Stimulated activated CD4-positive, alpha-beta T cell treated with anti-CD3 and anti-CD28 coated beads, Interleukin-1b, Interleukin-23, amount 100 ng/mL, for 4 hours (primary cell): ENCODE results near the gene GALNT2.

Experiments
- DNase-seq, 2 donors: peaks; one replicate each; pipeline ENCODE4 v3.0.0-alpha.2; 2020; ENCODE audit warnings: low read depth in 2 of 2

The GALNT2 gene

DNA sequence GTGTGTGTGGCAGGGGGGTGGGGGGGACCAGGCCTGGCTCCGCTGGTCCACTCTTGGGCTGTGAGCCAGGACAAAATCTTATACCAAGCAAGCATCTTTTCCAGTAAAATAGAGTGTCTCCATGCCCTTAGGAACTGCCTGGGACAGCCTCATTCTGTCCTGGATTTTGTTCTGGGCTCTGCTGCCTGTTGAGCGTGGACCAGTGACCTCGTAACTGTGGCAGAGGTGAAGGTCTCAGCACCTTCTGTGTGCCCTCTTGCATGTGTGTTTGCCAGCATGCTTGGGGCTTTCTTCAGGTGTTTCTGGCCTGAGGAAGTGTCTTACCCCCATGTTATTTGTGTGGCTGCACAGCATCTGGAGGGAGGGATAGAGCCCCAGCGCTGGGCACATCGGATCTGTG, 45.7 kb downstream of the GALNT2 start:
- no peak for DNase-seq

DNA sequence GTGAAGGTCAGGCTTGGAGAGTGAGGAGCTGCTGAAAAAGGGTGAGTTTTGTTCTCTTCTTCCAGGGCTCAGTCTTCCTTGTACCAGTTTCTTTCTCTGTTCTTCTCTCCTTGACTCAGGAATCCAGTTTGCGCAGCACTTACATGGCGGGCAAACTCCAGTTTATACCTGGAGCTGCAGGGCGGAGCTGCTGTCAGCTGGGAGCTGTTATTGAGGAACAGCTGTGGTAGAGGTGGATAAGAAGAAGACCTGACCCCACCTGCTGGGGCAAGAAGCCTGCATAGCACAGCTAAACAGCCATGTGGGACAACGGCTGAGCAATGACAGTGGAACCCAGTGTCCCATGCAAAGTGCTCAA, 46.2 kb downstream of the GALNT2 start:
- DNase-seq: no peak

DNA sequence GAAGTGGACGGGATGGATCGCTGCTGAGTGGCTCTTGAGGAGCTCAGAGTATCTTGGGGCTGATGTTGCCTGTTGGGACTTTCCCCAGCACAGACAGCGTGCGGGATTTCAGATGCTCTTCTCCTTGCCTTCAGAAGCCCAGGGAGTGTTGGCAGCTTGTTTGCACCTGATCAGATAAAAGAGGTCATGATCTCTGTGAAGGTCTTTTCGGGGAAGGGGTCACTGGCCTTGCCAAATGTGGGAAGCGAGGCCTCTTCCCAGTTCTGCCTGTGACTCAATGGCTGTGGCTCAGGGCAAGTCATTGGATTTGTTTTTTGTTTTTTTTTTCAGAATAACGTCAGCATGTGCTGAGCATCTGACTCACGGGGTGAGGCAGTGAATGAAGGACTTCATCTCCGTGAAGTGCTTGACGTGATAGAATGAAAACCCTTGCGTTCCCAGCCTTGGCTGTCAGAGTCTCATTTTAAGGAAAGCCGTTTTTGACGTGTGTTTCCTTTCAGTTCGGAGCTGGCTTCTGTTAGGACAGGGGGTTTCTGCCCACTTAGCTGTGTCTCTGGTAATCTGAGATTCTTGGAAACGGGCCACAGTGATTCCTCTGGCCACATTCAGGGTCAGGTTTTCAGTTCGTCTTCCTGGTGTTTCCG, 46.7 kb downstream of the GALNT2 start:
- DNase-seq: no peak

DNA sequence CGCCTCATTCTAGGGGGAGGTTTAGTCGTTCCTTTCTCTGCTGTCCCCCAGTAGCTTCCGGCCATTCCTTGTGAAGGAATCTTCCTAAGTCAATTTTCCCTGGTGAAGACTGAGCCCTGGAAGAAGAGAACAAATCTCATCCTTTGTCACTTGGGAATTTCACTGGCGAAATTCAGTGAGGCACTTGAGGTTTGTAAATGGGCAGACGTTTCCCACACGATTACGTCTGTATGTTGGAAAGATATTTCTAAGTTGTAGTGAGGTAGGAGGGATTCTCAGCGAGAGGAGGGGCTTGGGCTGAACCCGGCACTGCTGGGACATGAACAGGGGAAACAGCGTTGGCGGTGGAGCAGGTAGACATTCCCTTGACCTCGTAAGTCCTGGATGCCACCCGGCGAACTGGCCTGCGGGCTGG, 47.2 kb downstream of the GALNT2 start:
- no peak for DNase-seq

DNA sequence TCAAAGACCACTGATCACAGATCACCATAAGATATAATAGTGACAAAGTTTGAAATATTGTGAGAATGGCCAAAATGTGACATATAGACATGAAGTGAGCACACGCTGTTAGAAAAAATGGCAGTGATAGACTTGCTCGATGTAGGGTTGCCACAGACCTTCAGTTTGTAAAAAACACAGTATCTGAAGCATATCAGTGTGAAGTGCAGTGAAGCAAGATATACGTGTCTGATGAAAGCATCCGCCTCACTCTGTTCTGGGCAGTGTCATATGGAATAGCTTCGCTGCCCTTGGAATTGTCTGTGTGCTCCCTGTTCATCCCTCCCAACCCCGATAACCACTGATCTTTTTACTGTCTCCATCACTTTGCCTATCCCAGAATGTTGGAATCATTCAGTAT, 50.7 kb downstream of the GALNT2 start:
- DNase-seq: no peak

DNA sequence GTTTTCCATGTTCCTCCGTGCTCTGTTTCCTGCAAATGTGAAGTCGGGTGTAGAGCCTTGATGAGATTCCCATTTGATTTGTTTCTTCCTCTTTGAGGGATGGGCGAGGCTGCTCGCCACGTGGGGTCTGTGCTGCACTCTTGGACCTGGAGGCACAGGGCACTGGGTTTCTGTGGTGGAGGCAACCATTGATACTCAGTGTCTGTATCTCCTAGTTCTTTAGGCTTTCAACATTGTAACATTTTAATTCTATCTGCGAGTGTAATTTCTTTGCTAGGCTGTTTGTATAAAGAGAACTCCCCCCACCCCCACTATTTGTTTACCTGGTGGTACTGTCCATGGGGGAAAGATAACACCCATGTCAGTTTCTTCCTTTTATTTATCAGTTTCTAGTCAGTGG, 52.3 kb downstream of the GALNT2 start:
- DNase-seq: no peak

DNA sequence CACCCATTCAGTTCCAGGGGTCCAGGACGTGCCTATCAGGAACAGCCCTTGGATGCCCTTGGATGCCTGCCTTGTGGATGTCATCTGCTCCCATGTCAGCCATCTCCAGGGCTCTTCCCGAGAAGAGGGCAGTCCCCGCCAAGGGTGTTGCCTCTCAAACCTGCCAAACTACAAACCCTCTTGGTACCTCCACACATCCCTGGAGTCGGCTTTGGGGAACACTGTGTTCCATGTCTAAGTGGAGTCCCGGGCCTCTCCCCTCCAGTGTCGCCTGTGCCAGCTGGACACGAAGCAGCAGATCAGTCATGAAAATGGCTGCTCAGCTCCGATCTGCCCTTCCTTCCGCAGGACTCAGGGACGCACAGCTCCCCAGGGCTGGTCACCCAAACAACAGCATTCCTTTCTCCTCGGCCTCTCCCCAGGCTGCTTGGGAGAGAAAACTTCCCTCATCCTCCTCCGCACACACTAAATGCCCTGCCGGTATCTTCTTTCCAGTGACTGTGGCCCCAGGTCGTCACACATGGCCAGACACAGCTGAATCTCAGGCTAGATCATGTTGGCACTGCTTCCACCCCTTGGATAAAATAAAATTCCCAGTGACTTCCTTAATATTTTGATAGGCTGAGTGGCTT, 53.4 kb downstream of the GALNT2 start:
- no peak for DNase-seq

DNA sequence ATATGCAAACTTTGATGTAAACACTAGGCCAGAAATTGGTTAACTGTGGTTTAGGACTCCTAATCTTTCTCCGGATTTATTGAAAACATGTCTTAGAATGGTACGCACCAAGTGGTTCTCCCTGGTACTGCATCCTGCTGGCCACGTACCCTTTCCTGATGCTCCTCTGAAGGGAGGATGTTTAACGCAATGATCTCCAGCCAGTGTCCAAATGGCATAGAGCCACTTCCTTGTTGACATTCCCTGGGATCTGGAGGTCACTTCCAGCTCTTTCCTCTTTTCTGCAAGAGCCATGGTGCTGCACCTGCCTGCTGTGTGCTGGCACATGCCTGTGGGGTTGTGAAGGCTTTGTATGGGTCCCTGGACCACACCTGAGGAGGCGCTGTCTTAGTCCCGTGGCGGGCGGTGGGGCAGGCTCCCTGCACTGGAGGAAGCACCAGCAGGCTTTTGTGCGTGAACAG, 53.9 kb downstream of the GALNT2 start:
- no peak for DNase-seq

DNA sequence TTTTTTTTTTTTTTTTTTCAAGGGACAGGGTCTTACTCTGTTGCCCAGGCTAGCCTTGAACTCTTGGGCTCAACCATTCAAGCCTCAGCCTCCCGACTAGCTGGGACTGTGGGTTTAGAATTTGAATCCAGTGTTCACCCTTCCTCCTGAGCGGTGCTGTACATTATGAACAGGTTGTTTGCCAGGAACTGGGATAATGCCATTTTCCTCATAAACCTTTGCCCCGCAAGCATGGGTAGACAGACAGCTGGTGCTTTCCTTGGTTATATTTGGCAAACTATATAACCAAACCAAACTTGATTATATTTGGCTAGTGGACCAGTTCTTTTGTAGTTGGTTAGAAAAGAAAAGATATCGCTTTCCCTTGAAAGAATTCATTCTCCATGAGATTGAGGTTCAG, 54.9 kb downstream of the GALNT2 start:
- no peak for DNase-seq

DNA sequence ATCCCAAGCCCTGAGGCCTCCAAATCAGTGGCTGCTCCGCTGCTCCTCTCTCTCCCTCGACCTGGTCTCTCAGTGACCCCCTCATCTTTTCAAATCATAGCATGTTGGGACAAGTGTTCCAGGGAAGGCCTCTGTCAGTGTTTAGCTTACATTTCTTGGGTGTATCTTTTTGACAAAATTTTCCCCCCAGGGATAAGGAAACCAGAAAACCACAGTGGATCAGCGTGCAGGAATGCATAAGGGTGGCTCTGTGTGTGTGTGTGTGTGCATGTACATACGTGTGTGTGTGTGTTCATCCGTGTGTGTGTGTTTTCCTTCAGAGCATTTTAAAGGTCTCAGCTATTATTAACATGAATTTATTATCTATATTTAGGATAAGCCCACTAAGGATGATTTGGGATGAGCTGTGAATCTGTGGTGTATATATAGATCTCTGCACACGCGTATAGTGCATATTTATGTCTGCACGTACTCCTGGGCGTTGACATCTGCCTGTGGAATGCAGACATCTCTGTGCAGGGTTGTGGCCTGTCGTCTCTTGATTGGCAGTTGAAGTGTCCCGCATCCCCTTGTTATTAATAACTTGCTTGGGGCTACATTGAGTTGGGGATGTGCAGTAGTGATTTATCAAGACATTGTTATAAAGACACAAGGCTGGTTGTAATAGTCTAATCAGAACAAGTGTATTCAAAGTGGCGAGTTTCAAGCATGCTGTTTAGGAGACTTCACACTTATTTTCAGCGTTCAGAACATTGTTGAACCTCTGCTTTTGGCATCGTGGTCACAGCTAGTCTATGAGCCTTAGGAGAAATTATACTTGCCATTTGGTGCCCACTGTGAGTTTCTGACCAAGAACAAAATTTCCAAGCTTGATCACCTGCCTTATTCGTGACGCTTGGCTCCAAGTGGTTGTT, 55.6 kb downstream of the GALNT2 start:
- no peak for DNase-seq

DNA sequence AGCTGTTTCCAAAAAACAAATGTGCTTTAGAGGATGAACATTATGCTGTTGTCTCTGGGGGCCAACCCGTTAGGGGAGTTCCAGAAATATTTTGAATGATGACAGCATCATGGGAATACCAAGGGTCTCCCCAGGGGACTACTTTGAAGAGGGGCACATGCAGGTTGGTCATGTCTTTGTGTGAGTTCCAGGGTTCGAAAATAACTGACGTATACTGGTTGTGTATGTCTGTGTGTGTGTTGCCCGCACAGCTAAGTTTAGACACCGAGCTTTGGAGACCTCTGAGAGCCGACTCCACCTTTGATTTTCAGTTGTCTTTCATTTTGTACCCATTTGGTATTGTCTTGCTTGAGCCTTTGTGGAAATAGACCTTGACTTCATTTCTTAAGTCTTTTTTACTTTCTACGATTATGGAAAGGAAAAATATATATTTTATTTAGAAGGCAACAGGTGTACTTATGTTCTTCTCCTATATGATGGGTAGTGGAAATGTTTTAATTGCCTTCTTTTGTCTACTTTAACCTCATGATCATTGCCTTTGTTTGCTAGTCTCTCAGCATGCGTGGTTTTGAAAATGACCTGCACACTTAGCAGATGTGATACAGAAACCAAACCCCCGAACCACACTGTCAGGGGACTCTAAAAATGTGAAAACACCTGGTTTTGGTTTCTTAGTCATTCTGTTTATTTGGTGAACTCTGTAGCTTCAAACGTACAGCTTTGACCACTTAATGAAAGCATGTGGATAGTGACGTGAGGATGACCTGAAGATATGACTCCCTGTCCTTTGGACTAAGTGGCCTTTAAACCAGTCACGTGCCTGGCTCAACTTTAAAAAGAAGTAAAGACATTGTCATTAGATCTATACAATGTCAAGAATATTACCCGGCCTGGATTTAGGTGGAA, 56.5 kb downstream of the GALNT2 start:
- no peak for DNase-seq

DNA sequence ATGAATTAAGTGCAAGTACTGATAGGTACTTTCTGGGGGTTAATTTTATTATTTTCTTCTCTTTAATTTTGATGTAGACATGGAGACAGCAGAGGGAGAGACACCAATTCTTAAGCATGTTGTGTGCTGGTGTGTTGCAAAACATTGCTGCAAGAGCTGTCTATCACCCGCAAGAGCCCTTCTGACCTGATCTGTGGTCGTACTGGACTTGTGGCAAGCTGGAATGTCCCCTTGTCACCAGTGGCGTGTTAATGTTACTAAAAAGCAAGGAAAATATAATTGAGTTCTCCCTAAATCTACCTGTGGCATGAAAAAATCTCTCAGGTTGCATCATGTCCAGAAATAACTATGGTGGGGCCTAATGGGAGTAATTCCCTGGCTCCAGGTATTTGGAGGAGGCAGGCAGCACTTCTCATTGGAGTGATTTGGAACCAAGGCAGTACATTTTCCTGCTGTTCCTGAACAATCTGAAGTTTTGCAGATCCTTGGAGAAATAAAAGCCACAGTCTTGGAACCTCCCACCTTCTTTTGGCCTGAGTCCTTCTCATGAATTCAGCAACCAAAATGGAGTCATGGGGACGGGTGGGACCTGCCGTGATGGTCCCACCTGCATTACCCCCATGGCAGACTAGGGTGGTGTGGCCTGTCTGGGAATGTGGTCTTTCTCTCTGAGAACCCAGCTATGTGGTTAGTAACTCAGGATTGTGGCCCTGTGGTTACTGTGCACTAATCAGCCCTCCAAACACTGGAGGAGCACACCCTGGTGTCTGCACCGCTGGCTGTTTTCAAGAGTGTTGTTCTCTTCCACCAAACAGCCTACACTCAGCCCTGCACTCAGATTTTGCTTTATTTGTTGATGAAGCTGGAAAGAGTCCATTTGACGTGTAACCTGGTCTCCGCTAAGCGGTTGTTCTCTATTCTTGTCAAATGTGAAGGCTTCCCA, 57.4 kb downstream of the GALNT2 start:
- DNase-seq: no peak

DNA sequence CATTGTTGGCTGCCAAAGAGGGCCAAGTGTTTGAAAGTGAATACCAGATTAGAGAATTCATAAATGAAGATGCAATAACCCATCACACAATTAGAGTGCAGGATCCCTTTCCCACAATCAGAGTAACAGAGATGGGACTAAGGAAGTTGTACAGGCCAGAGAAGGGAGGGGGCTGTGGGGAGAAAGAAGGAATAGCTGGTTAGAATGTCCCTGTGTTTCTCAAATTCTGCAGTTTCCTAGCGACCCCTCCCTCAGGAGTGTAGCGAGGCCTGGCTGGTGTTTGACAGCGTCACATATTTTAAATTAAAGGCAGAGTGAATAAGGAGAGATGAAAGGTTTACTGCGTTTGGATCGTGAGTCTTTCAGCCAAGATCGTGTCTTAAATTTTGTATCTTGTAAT, 58.1 kb downstream of the GALNT2 start:
- DNase-seq: no peak

DNA sequence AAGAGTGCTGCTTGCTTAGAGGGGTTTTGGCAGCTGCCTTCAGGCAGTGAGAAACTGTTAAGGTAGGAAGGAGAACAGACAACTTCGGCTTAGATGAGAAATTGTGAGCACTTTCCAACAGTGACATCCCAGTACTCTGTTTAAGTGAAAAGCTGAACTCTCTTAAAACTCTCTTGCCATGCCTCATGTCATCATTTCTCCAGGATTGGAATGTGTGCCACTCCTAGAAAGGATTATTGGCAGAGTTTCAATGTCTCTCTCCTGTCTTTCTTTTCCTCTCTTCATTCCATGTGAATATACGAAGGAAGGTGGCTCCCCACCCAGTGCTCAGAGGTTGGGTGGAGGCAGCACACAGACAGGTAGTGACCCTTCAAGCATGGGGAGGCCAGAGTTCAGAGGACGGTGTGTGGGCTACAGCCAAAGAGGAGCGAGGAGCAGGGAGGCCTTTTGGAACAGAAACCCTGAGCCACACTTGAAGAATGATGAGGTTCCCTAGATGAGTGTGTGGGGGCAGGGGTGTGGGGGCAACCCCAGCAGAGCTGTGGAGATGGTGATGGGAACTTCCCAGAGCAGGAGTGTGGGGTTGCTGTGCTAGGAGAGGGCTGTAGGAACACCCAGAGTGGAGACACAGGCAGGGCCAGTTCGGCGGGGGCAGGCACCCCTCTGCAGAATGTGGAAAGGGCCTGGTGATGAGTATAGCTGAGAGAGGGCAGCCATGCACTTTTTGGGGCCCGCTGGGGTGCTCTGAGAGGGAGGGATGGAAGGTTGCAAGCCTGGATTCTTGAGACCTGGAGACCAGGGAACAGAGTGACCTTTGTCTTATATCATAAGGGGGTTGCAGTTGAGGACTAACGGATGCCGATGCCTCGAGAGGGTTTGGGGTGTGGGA, 58.8 kb downstream of the GALNT2 start:
- DNase-seq: no peak

DNA sequence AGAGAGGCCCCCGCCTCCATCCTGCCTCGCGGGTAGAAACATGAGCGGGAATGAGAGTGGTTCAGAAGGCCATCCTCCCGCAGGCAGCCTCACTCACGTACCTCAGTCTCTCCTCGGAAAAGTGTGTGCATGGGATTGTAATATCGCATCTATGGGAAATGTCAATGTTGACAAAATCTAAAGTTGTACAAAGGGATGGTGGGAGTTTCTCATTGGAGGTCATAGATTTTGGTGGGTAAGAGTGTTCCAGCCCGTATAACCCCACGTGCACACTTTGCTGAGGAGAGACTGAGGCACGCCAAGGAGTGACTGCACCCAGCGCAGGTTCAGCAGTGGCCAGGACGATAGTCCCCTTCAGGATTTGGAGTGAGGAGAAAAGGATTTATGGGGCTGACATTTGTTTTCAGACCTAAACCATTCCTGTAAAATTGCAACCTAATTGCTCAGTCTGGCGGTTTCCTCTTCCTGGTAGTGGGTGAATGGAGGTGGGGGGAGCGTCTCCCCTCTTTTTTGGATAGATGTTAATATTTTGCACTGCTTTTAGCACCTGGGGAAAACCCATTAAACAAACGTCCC, 59.6 kb downstream of the GALNT2 start:
- no peak for DNase-seq

DNA sequence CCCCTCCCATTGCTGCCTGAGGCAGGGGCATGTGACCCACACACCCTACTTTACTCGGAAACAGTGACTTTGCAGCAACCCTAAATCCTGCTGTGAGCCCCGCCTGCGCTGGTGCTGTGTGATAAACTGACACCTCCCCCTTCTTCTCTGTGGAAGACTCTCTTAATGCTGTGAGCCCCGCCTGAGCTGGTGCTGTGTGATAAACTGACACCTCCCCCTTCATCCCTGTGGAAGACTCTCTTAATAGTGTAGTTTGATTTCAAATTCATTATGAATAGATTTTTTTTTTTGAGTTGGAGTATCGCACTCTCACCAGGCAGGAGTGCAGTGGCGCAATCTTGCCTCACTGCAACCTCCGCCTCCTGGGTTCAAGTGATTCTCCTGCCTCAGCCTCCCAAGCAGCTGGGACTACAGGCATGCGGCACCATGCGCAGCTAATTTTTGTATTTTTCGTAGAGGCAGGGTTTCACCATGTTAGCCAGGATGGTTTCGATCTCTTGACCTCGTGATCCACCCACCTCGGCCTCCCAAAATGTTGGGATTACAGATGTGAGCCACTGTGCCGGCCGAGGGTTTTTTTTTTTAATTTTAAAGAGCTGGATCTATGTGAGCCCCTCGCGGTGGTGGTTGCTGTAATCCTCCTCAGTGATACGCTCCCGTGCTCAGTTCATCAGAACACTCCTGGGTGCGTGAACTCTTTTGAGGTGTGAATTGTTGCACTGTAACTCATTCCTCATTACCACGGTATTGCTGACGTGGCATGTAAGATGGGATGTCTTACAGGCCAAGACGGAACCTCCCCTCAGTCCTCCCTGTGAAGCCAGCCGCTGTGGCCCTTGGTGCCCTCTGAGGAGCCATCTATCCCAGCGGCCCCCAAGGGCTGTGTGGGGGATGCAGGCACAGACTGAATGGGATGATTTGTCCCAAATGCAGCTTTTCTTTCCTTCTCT, 60.3 kb downstream of the GALNT2 start:
- peak; percentile 29 to 39 for DNase-seq

DNA sequence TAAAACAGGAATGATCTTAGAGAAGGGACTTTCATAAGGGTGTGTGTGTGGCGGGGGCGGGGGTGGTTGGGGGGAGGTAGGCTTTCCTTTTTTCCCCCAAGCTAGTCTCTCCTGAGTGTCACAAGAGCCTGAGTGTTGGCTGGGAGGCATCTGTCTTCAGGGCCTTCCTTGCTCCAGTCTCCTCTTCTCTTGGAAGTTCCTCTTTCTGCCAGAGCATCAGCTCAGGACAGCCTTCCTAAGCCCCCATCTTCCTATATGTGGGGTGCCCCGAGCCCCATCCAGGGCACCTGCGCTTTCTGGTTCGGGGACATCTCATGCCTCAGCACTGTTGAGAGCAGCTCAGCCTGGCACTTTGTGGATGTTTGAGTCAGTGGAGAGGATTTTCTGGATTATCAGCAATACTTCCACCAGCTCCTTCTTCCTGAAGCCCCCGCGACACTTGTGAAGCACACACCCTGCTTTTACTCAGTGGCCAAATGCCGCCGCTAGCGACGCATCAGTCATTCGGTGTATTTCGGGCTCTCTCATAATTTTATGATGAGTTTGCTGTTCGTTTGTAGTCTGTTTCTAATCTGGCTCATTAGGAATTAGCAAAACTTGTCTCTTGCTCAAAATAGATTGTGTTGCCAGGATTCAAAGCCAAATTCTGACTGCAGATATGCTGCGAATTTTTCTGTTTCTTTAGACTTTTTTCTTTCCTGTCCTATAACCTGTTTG, 61.7 kb downstream of the GALNT2 start:
- no peak for DNase-seq
